GM12878 (cell line): ENCODE results near the gene TP53I11. TPM values are rescaled to one million over a fixed set of nuclear protein-coding genes. Genes with fewer than 3 reads are reported as not detected.

ENCODE experiments used
- ATAC-seq: fragments of 200-7000 bp; cut with Tn5 transposase; 3 replicates; pipeline ENCODE4 v1.9.1; 2020; ENCODE audit warnings: mild to moderate bottlenecking, moderate library complexity
- BruUV-seq: library from RNA; stranded (reverse); fragments of 400-500 nt; replicated peaks from 2 replicates; lab custom pipeline; 2021; lab: Mats Ljungman, UMichigan
- CTCF ChIA-PET: fragments of 300-600 bp; sonication (Branson Sonifier 250); formaldehyde crosslinking; extraction: SDS; loops from one replicate; lab custom pipeline; 2021; ENCODE audit warnings: inconsistent platforms; lab: Yijun Ruan, JAX
- POLR2A ChIA-PET: fragments of 350-600 bp; formaldehyde crosslinking; extraction: SDS; loops from one replicate; lab custom pipeline; 2021; ENCODE audit warnings: inconsistent platforms; lab: Charles Lee
- RAD21 ChIA-PET: fragments of 300-600 bp; sonication (Branson Sonifier 250); formaldehyde crosslinking; loops from one replicate; lab custom pipeline; 2023; ENCODE audit warnings: antibody characterized with exemption; ENCODE audit not compliant: unreplicated experiment; lab: Charles Lee
- SMC1A ChIA-PET: fragments of 300-600 bp; sonication (Branson Sonifier 250); formaldehyde crosslinking; loops from one replicate; lab custom pipeline; 2023; ENCODE audit not compliant: unreplicated experiment, uncharacterized antibody; lab: Charles Lee
- DNase-seq: peaks from one replicate; pipeline ENCODE4 v3.0.0-alpha.2; 2011; ENCODE audit warnings: low read depth, low spot score
- FAIRE-seq: peaks from 3 replicates; lab custom pipeline; 2011; peaks lifted over from hg19 to GRCh38; lab: Jason Lieb, UNC
- H2AFZ ChIP-seq: 2 replicates; pipeline ENCODE4 v1.6.0; 2011; ENCODE audit warnings: low read depth, low read length, control low read depth; ENCODE audit not compliant: control insufficient read depth
- H3K27ac ChIP-seq: 2 replicates; pipeline ENCODE4 v1.5.1; 2011; ENCODE audit warnings: control low read depth; ENCODE audit not compliant: control insufficient read depth, insufficient read depth
- H3K27me3 ChIP-seq, 2 experiments: replicated peaks in 1 of 2; 2 replicates each; pipeline versions ENCODE4 v1.6.0 to v1.6.1; 2011; ENCODE audit warnings: low read length in 1 of 2; ENCODE audit not compliant: control insufficient read depth in 2 of 2, insufficient read depth in 2 of 2
- H3K36me3 ChIP-seq, 2 experiments: 2 replicates each; pipeline ENCODE4 v1.5.1; 2011; ENCODE audit warnings: low read length in 1 of 2; ENCODE audit not compliant: control insufficient read depth in 2 of 2, insufficient read depth in 2 of 2
- H3K4me1 ChIP-seq: 2 replicates; pipeline ENCODE4 v1.6.1; 2011; ENCODE audit warnings: mild to moderate bottlenecking, low read length, moderate library complexity, mixed read lengths; ENCODE audit not compliant: control insufficient read depth, insufficient read depth
- H3K4me2 ChIP-seq: 2 replicates; pipeline ENCODE4 v1.6.0; 2011; ENCODE audit warnings: control low read depth; ENCODE audit not compliant: control insufficient read depth, insufficient read depth
- H3K4me3 ChIP-seq: fragments of 200-600 bp; sonication (generic); 2 replicates; pipeline ENCODE4 v1.5.1; 2016
- H3K79me2 ChIP-seq: 2 replicates; pipeline ENCODE4 v1.6.0; 2011; ENCODE audit warnings: low read length; ENCODE audit not compliant: control insufficient read depth, insufficient read depth
- H3K9ac ChIP-seq: 2 replicates; pipeline ENCODE4 v1.8.0; 2011; ENCODE audit warnings: low read length, control low read depth, mixed read lengths; ENCODE audit not compliant: control insufficient read depth, insufficient read depth
- H3K9me3 ChIP-seq: replicated peaks from 3 replicates; pipeline ENCODE4 v1.5.1; 2011; ENCODE audit warnings: mild to moderate bottlenecking, low read length; ENCODE audit not compliant: control insufficient read depth, insufficient read depth
- H4K20me1 ChIP-seq: 2 replicates; pipeline ENCODE4 v1.6.0; 2011; ENCODE audit not compliant: control insufficient read depth, insufficient read depth
- CBFB ChIP-seq: IDR thresholded peaks from 2 replicates; pipeline ENCODE4 v1.6.1; 2016; ENCODE audit warnings: antibody characterized with exemption, low read depth
- E2F8 ChIP-seq: fragments of 450-650 bp; IDR thresholded peaks from 2 replicates; pipeline ENCODE4 v1.6.1; 2018; ENCODE audit warnings: mild to moderate bottlenecking, low read depth, moderate library complexity; ENCODE audit not compliant: partially characterized antibody
- EZH2 ChIP-seq: IDR thresholded peaks from 2 replicates; pipeline ENCODE4 v1.6.1; 2012; ENCODE audit warnings: low read depth, mild to moderate bottlenecking, control low read depth, inconsistent platforms, low read length, borderline replicate concordance; ENCODE audit not compliant: control insufficient read depth
- MYB ChIP-seq: fragments of 150-350 bp; IDR thresholded peaks from 2 replicates; pipeline ENCODE4 v1.6.1; 2014; ENCODE audit warnings: mild to moderate bottlenecking, low read depth, low read length, borderline replicate concordance
- SKIL ChIP-seq: fragments of 450-650 bp; IDR thresholded peaks from 2 replicates; pipeline ENCODE4 v1.6.1; 2017; ENCODE audit warnings: mild to moderate bottlenecking, low read depth, inconsistent platforms; ENCODE audit not compliant: poor library complexity, severe bottlenecking
- SRF ChIP-seq, 2 experiments: IDR thresholded peaks; 2 replicates each; pipeline ENCODE4 v1.6.1; 2011; ENCODE audit warnings: low read depth in 2 of 2, low read length in 2 of 2, mild to moderate bottlenecking in 1 of 2, moderate library complexity in 1 of 2
- TARDBP ChIP-seq: IDR thresholded peaks from 2 replicates; pipeline ENCODE4 v1.6.1; 2016; ENCODE audit warnings: borderline replicate concordance
- TCF12 ChIP-seq: IDR thresholded peaks from 2 replicates; pipeline ENCODE4 v1.6.1; 2011; ENCODE audit warnings: low read depth, mild to moderate bottlenecking, low read length
- ZBTB33 ChIP-seq: fragments of 450-650 bp; IDR thresholded peaks from 2 replicates; pipeline ENCODE4 v1.6.1; 2017; ENCODE audit warnings: mild to moderate bottlenecking
- WGBS: methylation state at CpG from one replicate; pipeline ENCODE4 v1.1.6; 2016; ENCODE audit warnings: low lambda C conversion rate; ENCODE audit not compliant: insufficient replicate concordance, insufficient coverage; ENCODE audit errors: missing lambda C conversion rate; 5-methylcytosine and 5-hydroxymethylcytosine counted together
- in situ Hi-C: fragments of 300-500 bp; cut with MboI; formaldehyde crosslinking; loops from 9 replicates; pipeline ENCODE4 v1.14.3; 2018; ENCODE audit warnings: mixed read lengths
- intact Hi-C: fragments of 100-400 bp; cut with micrococcal nuclease; formaldehyde crosslinking; loops from one replicate; pipeline ENCODE4 v1.14.2; 2022; ENCODE audit not compliant: unreplicated experiment
- polyA plus RNA-seq, 11 experiments: library from polyadenylated mRNA; depleted of rRNA in 4 of 11; unstranded in 6 of 11; stranded (reverse) in 5 of 11; fragments of >200 nt; fragmentation: Nextera tagmentation in 4 of 11; fragmentation: Illumina TruSeq in 1 of 11; extraction: Ambion mirVana in 4 of 11; extraction: Trizol in 1 of 11; gene quantifications; 1 replicate in 1 of 11; 2 replicates in 10 of 11; pipeline versions ENCODE4 v1.2.1 to v1.2.3, GENCODE V29; 2011 to 2016; ENCODE audit warnings: inconsistent platforms in 2 of 11, missing spikeins in 2 of 11, low read depth in 1 of 11
- total RNA-seq, 4 experiments: library from RNA; depleted of rRNA in 3 of 4; stranded (reverse); fragments of >200 nt in 3 of 4; fragmentation: Illumina TruSeq in 1 of 4; extraction: Trizol in 1 of 4; gene quantifications; 2 replicates each; pipeline versions ENCODE4 v1.2.1 to v1.2.3, GENCODE V29; 2013 to 2021

TP53I11 gene
- total and polyA plus RNA-seq, 10 of the 15 experiments (the other 5 are each of a cell fraction or from before 2014, with no cell fraction given) = 0.03 to 0.28 (median 0.17) TPM; not detected in 3

GRCh38 chr11:44977493-44977984 is 26.9 kb upstream of the TP53I11 start:
- POLR2A ChIA-PET = no interaction called here
- RAD21 ChIA-PET = no interaction called here
- H3K9me3 ChIP-seq = no peaks in the 10 kb centered on the region
- H4K20me1 ChIP-seq = no peaks in the 10 kb centered on the region; the same call in 1 of the 2 replicates
- DNase-seq = no peak
- ATAC-seq = no peak
- no TSS peak for BruUV-seq
- WGBS = 14% methylated on average over 9 of the region's 9 CpGs
- TF ChIP-seq EZH2 (no peak), MYB (no peak), TCF12 (no peak), ZBTB33 (no peak), SKIL (no peak), CBFB (no peak), E2F8 (no peak), TARDBP (no peak), SRF (IDR thresholded peaks at IDR 0.05; ENCODE audit: low read depth in 2 of 2, low read length in 2 of 2) (no peak)
- intact Hi-C loops = no loop called here
- no peak overlapping the region for H3K4me2 ChIP-seq
- no peak overlapping the region for H2AFZ ChIP-seq
- no peaks in the 10 kb centered on the region; the same call in 1 of the 2 replicates for H3K4me1 ChIP-seq
- no peak overlapping the region for H3K27ac ChIP-seq
- CTCF ChIA-PET = no interaction called here
- H3K9ac ChIP-seq = no peak overlapping the region
- no peaks in the 10 kb centered on the region for H3K79me2 ChIP-seq
- FAIRE-seq = no peak
- SMC1A ChIA-PET = no interaction called here
- no peak overlapping the region for H3K4me3 ChIP-seq
- H3K36me3 ChIP-seq = no peaks in the 10 kb centered on the region
- H3K27me3 ChIP-seq = no peaks in the 10 kb centered on the region
- in situ Hi-C loops = no loop called here
